H9 (cell line): ENCODE data around the gene GGACT. TPM values are rescaled to one million over a fixed set of nuclear protein-coding genes. Genes with fewer than 3 reads are reported as not detected.
A peak's percentile ranks its signal among the peaks of the same experiment; 100 is the strongest.

ENCODE experiments used
- DNase-seq: peaks from one replicate; pipeline ENCODE4 v3.0.0-alpha.2; 2017
- H2AFZ ChIP-seq: one replicate; pipeline ENCODE4 v1.6.1; 2013; ENCODE audit warnings: mild to moderate bottlenecking, low read length, control low read depth, moderate library complexity
- H2AK5ac ChIP-seq: 2 replicates; pipeline ENCODE4 v1.6.1; 2013; ENCODE audit warnings: low read length, control low read depth, mixed read lengths; ENCODE audit not compliant: insufficient read length
- H2BK120ac ChIP-seq: one replicate; pipeline ENCODE4 v1.6.1; 2013; ENCODE audit warnings: low read depth, mild to moderate bottlenecking, low read length, control low read depth, inconsistent platforms; ENCODE audit not compliant: poor library complexity, severe bottlenecking
- H2BK12ac ChIP-seq: 2 replicates; pipeline ENCODE4 v1.6.1; 2013; ENCODE audit warnings: low read length, control low read depth, mixed read lengths, low read depth; ENCODE audit not compliant: insufficient read length
- H2BK15ac ChIP-seq: 2 replicates; pipeline ENCODE4 v1.6.1; 2013; ENCODE audit warnings: low read depth, low read length, control low read depth
- H2BK20ac ChIP-seq: one replicate; pipeline ENCODE4 v1.6.1; 2013; ENCODE audit warnings: low read depth, mild to moderate bottlenecking, low read length, control low read depth, inconsistent platforms; ENCODE audit not compliant: poor library complexity, severe bottlenecking
- H2BK5ac ChIP-seq: 2 replicates; pipeline ENCODE4 v1.6.1; 2013; ENCODE audit warnings: low read length, control low read depth, mixed read lengths; ENCODE audit not compliant: insufficient read length
- H3K14ac ChIP-seq: 2 replicates; pipeline ENCODE4 v1.6.1; 2013; ENCODE audit warnings: low read length, control low read depth; ENCODE audit not compliant: insufficient read depth
- H3K18ac ChIP-seq: 2 replicates; pipeline ENCODE4 v1.6.1; 2013; ENCODE audit warnings: low read depth, mild to moderate bottlenecking, mixed read lengths, low read length, control low read depth; ENCODE audit not compliant: insufficient read length
- H3K23ac ChIP-seq: 2 replicates; pipeline ENCODE4 v1.6.1; 2013; ENCODE audit warnings: low read length, control low read depth, mixed read lengths, low read depth; ENCODE audit not compliant: insufficient read length
- H3K23me2 ChIP-seq: 2 replicates; pipeline ENCODE4 v1.6.1; 2013; ENCODE audit warnings: low read depth, mild to moderate bottlenecking, mixed read lengths, low read length, control low read depth; ENCODE audit not compliant: insufficient read length, poor library complexity, severe bottlenecking
- H3K27ac ChIP-seq: 2 replicates; pipeline ENCODE4 v1.5.1; 2013; ENCODE audit warnings: low read length, control low read depth, mixed read lengths, low read depth; ENCODE audit not compliant: insufficient read length
- H3K27me3 ChIP-seq: 2 replicates; pipeline ENCODE4 v1.6.1; 2013; ENCODE audit warnings: low read length, control low read depth, inconsistent platforms; ENCODE audit not compliant: insufficient read depth
- H3K4ac ChIP-seq: 2 replicates; pipeline ENCODE4 v1.6.1; 2013; ENCODE audit warnings: low read depth, mild to moderate bottlenecking, control low read depth, inconsistent platforms, low read length, moderate library complexity
- H3K4me1 ChIP-seq: 2 replicates; pipeline ENCODE4 v1.6.1; 2013; ENCODE audit warnings: low read length, control low read depth, inconsistent platforms; ENCODE audit not compliant: insufficient read depth
- H3K4me2 ChIP-seq: 2 replicates; pipeline ENCODE4 v1.6.1; 2013; ENCODE audit warnings: low read length, control low read depth, mixed read lengths; ENCODE audit not compliant: insufficient read length, insufficient read depth
- H3K56ac ChIP-seq: 2 replicates; pipeline ENCODE4 v1.6.1; 2013; ENCODE audit warnings: low read depth, mild to moderate bottlenecking, mixed read lengths, low read length, control low read depth; ENCODE audit not compliant: insufficient read length
- H3K79me1 ChIP-seq: 2 replicates; pipeline ENCODE4 v1.6.1; 2013; ENCODE audit warnings: low read depth, mild to moderate bottlenecking, moderate library complexity, low read length, control low read depth, inconsistent platforms; ENCODE audit not compliant: insufficient read depth, poor library complexity, severe bottlenecking
- H3K79me2 ChIP-seq: 2 replicates; pipeline ENCODE4 v1.6.1; 2013; ENCODE audit warnings: low read length, control low read depth, inconsistent platforms; ENCODE audit not compliant: insufficient read depth
- H3K9ac ChIP-seq: 2 replicates; pipeline ENCODE4 v1.6.1; 2013; ENCODE audit warnings: low read length, control low read depth, mixed read lengths; ENCODE audit not compliant: insufficient read length; ENCODE audit errors: extremely low read depth
- H3K9me3 ChIP-seq: one replicate; pipeline ENCODE4 v1.6.1; 2013; ENCODE audit warnings: low read depth, low read length, inconsistent platforms; ENCODE audit not compliant: control insufficient read depth
- H3T11ph ChIP-seq: one replicate; pipeline ENCODE4 v1.6.1; 2013; ENCODE audit warnings: mild to moderate bottlenecking, low read length, control low read depth, inconsistent platforms
- H4K20me1 ChIP-seq: one replicate; pipeline ENCODE4 v1.6.1; 2013; ENCODE audit not compliant: control insufficient read depth, insufficient read length, insufficient read depth
- H4K5ac ChIP-seq: 2 replicates; pipeline ENCODE4 v1.6.1; 2013; ENCODE audit warnings: low read depth, mild to moderate bottlenecking, mixed read lengths, low read length, control low read depth; ENCODE audit not compliant: insufficient read length
- H4K8ac ChIP-seq: replicated peaks from 2 replicates; pipeline ENCODE4 v1.6.1; 2013; ENCODE audit warnings: low read length, control low read depth, mixed read lengths, low read depth; ENCODE audit not compliant: insufficient read length
- H4K91ac ChIP-seq: 2 replicates; pipeline ENCODE4 v1.6.1; 2013; ENCODE audit warnings: low read depth, mild to moderate bottlenecking, moderate library complexity, mixed read lengths, low read length, control low read depth; ENCODE audit not compliant: insufficient read length
- H3K27ac Mint-ChIP-seq, 3 experiments: 2 replicates in 2 of 3; 3 replicates in 1 of 3; pipeline ENCODE4 v1.8.0; 2020 to 2021; ENCODE audit warnings: mixed read lengths in 3 of 3, mild to moderate bottlenecking in 1 of 3, moderate library complexity in 1 of 3
- H3K27me3 Mint-ChIP-seq: 2 replicates; pipeline ENCODE4 v1.8.0; 2021; ENCODE audit warnings: low read depth, mild to moderate bottlenecking, moderate library complexity, mixed read lengths
- H3K36me3 Mint-ChIP-seq, 3 experiments: 2 replicates in 2 of 3; 3 replicates in 1 of 3; pipeline ENCODE4 v1.8.0; 2020 to 2021; ENCODE audit warnings: low read depth in 3 of 3, mixed read lengths in 3 of 3; ENCODE audit not compliant: insufficient read depth in 1 of 3
- H3K4me1 Mint-ChIP-seq, 2 experiments: 2 replicates each; pipeline ENCODE4 v1.8.0; 2020; ENCODE audit warnings: mixed read lengths in 2 of 2
- H3K4me3 Mint-ChIP-seq, 2 experiments: 2 replicates in 1 of 2; 3 replicates in 1 of 2; pipeline ENCODE4 v1.8.0; 2020 to 2021; ENCODE audit warnings: mild to moderate bottlenecking in 2 of 2, mixed read lengths in 2 of 2, moderate library complexity in 1 of 2
- H3K9me3 Mint-ChIP-seq, 2 experiments: 2 replicates in 1 of 2; 3 replicates in 1 of 2; pipeline ENCODE4 v1.8.0; 2020; ENCODE audit warnings: mild to moderate bottlenecking in 2 of 2, mixed read lengths in 2 of 2, moderate library complexity in 1 of 2
- CTCF ChIP-seq: fragments of 200-600 bp; sonication (generic); conservative IDR thresholded peaks from 3 replicates; pipeline ENCODE4 v1.8.0; 2021; ENCODE audit warnings: antibody characterized with exemption, mild to moderate bottlenecking
- WGBS: extraction: QIAGEN DNeasy Blood & Tissue Kit; methylation state at CpG from one replicate; pipeline ENCODE4 v1.1.7; 2013; ENCODE audit warnings: missing lambda C conversion rate, low lambda C conversion rate, mixed read lengths; ENCODE audit not compliant: insufficient read length; ENCODE audit errors: extremely low coverage; 5-methylcytosine and 5-hydroxymethylcytosine counted together
- total RNA-seq: library from RNA; stranded (reverse); gene quantifications from 2 replicates; pipeline ENCODE4 v1.2.1, GENCODE V29; 2021

The GGACT gene
- total RNA-seq, 1 experiment from 2014 or later, result 1.3 TPM

- Histone ChIP-seq H3K23me2 (no peaks in the 10 kb centered on the region), H4K5ac (no peak overlapping the region), H3K9me3 (no peaks in the 10 kb centered on the region), H4K8ac (no peak overlapping the region), H2BK5ac (no peak overlapping the region), H3K18ac (no peak overlapping the region), H2BK20ac (no peak overlapping the region), H3K23ac (no peak overlapping the region), H3K4me1 (peaks cover 3% of the 10 kb centered on the region; the same call in 1 of the 2 replicates), H3T11ph (no peak overlapping the region), H4K91ac (no peak overlapping the region), H3K4ac (no peak overlapping the region), H3K9ac (no peak overlapping the region), H4K20me1 (peaks cover 2% of the 10 kb centered on the region), H2AFZ (no peak overlapping the region), H3K27me3 (no peaks in the 10 kb centered on the region), H3K27ac (no peak overlapping the region), H3K14ac (peak overlapping the region; percentile 36), H2AK5ac (no peak overlapping the region), H2BK12ac (no peak overlapping the region), H3K56ac (no peak overlapping the region), H3K79me1 (no peaks in the 10 kb centered on the region), H3K79me2 (no peaks in the 10 kb centered on the region), H2BK120ac (no peak overlapping the region), H2BK15ac (no peak overlapping the region), H3K4me2 (no peak overlapping the region)
- Mint-ChIP-seq H3K27ac (peak overlapping the region; percentile 26 to 74 (median 70); a peak in 4 of 7 replicates), H3K4me1 (peaks cover 24 to 33% of the 10 kb centered on the region in 2 experiments), H3K9me3 (no peaks in the 10 kb centered on the region), H3K27me3 (peaks cover 1% of the 10 kb centered on the region; the same call in 1 of the 2 replicates), H3K36me3 (peaks cover 4 to 7% (median 6%) of the 10 kb centered on the region in 3 experiments; a peak in 6 of 7 replicates), H3K4me3 (no peak overlapping the region)
- DNase-seq, result no peak
- no CpG with 5 or more reads among the region's 13 CpGs for WGBS
- no peak for TF ChIP-seq CTCF
These were observed 54.3 kb downstream of the GGACT start for GRCh38 chr13:100534147-100534843.
